ENCODE data around the gene GAK. TPM values are rescaled to one million over a fixed set of nuclear protein-coding genes. Genes with fewer than 3 reads are reported as not detected.

Gene GAK
- polyA plus RNA-seq, 1 donor (not counting 4 experiments of a cell fraction or from before 2014, with no cell fraction given) = 18.4 TPM

- no peaks in the 10 kb centered on the region for H3K9me3 ChIP-seq (ENCODE audit: control insufficient read depth, low read depth, low read length)
- H3K4me1 ChIP-seq (ENCODE audit: control insufficient read depth, extremely low read depth, insufficient read depth, low read length) = no peaks in the 10 kb centered on the region
- no peak for TF ChIP-seq EZH2 (IDR thresholded peaks at IDR 0.05; ENCODE audit: low read length)
- TF ChIP-seq CTCF (optimal IDR thresholded peaks at IDR 0.05 in 1 of 3, IDR thresholded peaks at IDR 0.05 in 1 of 3, conservative IDR thresholded peaks at IDR 0.05 in 1 of 3; ENCODE audit: extremely low read depth in 1 of 3, insufficient read depth in 2 of 3, low read length in 3 of 3) = no peak
- no peak for DNase-seq (ENCODE audit: low read depth, low spot score)
- H4K20me1 ChIP-seq (ENCODE audit: control insufficient read depth, extremely low read depth, insufficient read depth, low read length) = no peaks in the 10 kb centered on the region
- no peak for FAIRE-seq
- dilution Hi-C loops (cut with MboI; ENCODE audit: extremely low pct_ligation_motif_present, low sequenced_read_pairs) = no loop called here
- H3K9ac ChIP-seq (ENCODE audit: control insufficient read depth, extremely low read depth, insufficient read depth, low read length) = no peak overlapping the region
- H3K9me1 ChIP-seq (ENCODE audit: control insufficient read depth, extremely low read depth, insufficient read depth, low read length) = no peaks in the 10 kb centered on the region
- peaks cover 17 to 46% of the 10 kb centered on the region in 2 experiments for H3K36me3 ChIP-seq (ENCODE audit: control insufficient read depth in 2 of 2, extremely low read depth in 1 of 2, insufficient read depth in 2 of 2, low read length in 2 of 2)
- H3K79me2 ChIP-seq (ENCODE audit: control insufficient read depth, insufficient read depth, low read length) = peaks cover 4% of the 10 kb centered on the region
- H3K27ac ChIP-seq (ENCODE audit: control insufficient read depth, insufficient read depth, low read length) = no peak overlapping the region
- H3K4me3 ChIP-seq (ENCODE audit: control insufficient read depth in 2 of 3, extremely low read depth in 1 of 3, insufficient read depth in 2 of 3, low read depth in 1 of 3, low read length in 3 of 3) = no peak overlapping the region
- H3K27me3 ChIP-seq (ENCODE audit: control insufficient read depth, extremely low read depth, insufficient read depth, low read length) = no peaks in the 10 kb centered on the region
- H2AFZ ChIP-seq (ENCODE audit: control insufficient read depth, low read length) = no peak overlapping the region
- H3K4me2 ChIP-seq (ENCODE audit: control insufficient read depth, extremely low read depth, insufficient read depth, low read depth, low read length) = no peak overlapping the region
These were observed 38.0 kb downstream of the GAK start for GRCh38 chr4:893995-894705.

- TF ChIP-seq CTCF (optimal IDR thresholded peaks at IDR 0.05 in 1 of 3, IDR thresholded peaks at IDR 0.05 in 1 of 3, conservative IDR thresholded peaks at IDR 0.05 in 1 of 3; ENCODE audit: extremely low read depth in 1 of 3, insufficient read depth in 2 of 3, low read length in 3 of 3) (no peak), EZH2 (IDR thresholded peaks at IDR 0.05; ENCODE audit: low read length) (no peak)
- Histone ChIP-seq H3K4me2 (ENCODE audit: control insufficient read depth, extremely low read depth, insufficient read depth, low read depth, low read length) (no peak overlapping the region), H2AFZ (ENCODE audit: control insufficient read depth, low read length) (no peak overlapping the region), H3K4me1 (ENCODE audit: control insufficient read depth, extremely low read depth, insufficient read depth, low read length) (no peaks in the 10 kb centered on the region), H3K27me3 (ENCODE audit: control insufficient read depth, extremely low read depth, insufficient read depth, low read length) (no peaks in the 10 kb centered on the region), H3K36me3 (ENCODE audit: control insufficient read depth in 2 of 2, extremely low read depth in 1 of 2, insufficient read depth in 2 of 2, low read length in 2 of 2) (peaks cover 19 to 50% of the 10 kb centered on the region in 2 experiments), H3K9me1 (ENCODE audit: control insufficient read depth, extremely low read depth, insufficient read depth, low read length) (no peaks in the 10 kb centered on the region), H3K27ac (ENCODE audit: control insufficient read depth, insufficient read depth, low read length) (no peak overlapping the region), H3K9me3 (ENCODE audit: control insufficient read depth, low read depth, low read length) (no peaks in the 10 kb centered on the region), H4K20me1 (ENCODE audit: control insufficient read depth, extremely low read depth, insufficient read depth, low read length) (no peaks in the 10 kb centered on the region), H3K4me3 (ENCODE audit: control insufficient read depth in 2 of 3, extremely low read depth in 1 of 3, insufficient read depth in 2 of 3, low read depth in 1 of 3, low read length in 3 of 3) (no peak overlapping the region), H3K79me2 (ENCODE audit: control insufficient read depth, insufficient read depth, low read length) (no peaks in the 10 kb centered on the region), H3K9ac (ENCODE audit: control insufficient read depth, extremely low read depth, insufficient read depth, low read length) (no peak overlapping the region)
- DNase-seq (ENCODE audit: low read depth, low spot score) (no peak), FAIRE-seq (no peak)
- dilution Hi-C loops (cut with MboI; ENCODE audit: extremely low pct_ligation_motif_present, low sequenced_read_pairs) = no loop called here
These were observed 38.7 kb downstream of the GAK start for GRCh38 chr4:893276-893994.

Measured in keratinocyte (primary cell).